HL-60 (cell line): Measurements from ENCODE around the gene BCAS3.

Experiments used
- DNase-seq, 2 experiments: peaks; one replicate each; pipeline ENCODE4 v3.0.0-alpha.2; 2010 to 2020; ENCODE audit warnings: low read depth in 1 of 2, low spot score in 1 of 2
- H3K27ac ChIP-seq: fragments of 250-450 bp; sonication (Bioruptor Pico); replicated peaks from 2 replicates; pipeline ENCODE4 v1.5.1; 2020; ENCODE audit warnings: mild to moderate bottlenecking, moderate library complexity
- H3K27me3 ChIP-seq: fragments of 250-450 bp; sonication (Bioruptor Pico); 2 replicates; pipeline ENCODE4 v1.5.1; 2021; ENCODE audit warnings: mild to moderate bottlenecking, moderate library complexity; ENCODE audit not compliant: insufficient read depth, poor library complexity, severe bottlenecking
- H3K4me3 ChIP-seq: replicated peaks from 2 replicates; pipeline ENCODE4 v1.5.1; 2011; ENCODE audit warnings: mild to moderate bottlenecking, control low read depth, low read length; ENCODE audit not compliant: insufficient read depth
- GABPA ChIP-seq: IDR thresholded peaks from 2 replicates; pipeline ENCODE4 v1.6.1; 2012; ENCODE audit warnings: low read depth
- POLR2AphosphoS5 ChIP-seq: IDR thresholded peaks from 2 replicates; pipeline ENCODE4 v1.6.1; 2012; ENCODE audit warnings: low read depth
- SPI1 ChIP-seq: IDR thresholded peaks from 2 replicates; pipeline ENCODE4 v1.6.1; 2012; ENCODE audit warnings: low read depth, mild to moderate bottlenecking, borderline replicate concordance
- TF ChIP-seq, protein P1 (sequence below): IDR thresholded peaks from 2 replicates; pipeline ENCODE4 v1.6.1; 2012; ENCODE audit warnings: low read depth; ENCODE audit not compliant: insufficient replicate concordance
- TF ChIP-seq, protein P2 (sequence below): IDR thresholded peaks from one replicate; pipeline ENCODE4 v1.5.1; 2011; ENCODE audit warnings: low read length, control low read depth, inconsistent platforms; ENCODE audit not compliant: insufficient read depth

BCAS3 gene

DNA sequence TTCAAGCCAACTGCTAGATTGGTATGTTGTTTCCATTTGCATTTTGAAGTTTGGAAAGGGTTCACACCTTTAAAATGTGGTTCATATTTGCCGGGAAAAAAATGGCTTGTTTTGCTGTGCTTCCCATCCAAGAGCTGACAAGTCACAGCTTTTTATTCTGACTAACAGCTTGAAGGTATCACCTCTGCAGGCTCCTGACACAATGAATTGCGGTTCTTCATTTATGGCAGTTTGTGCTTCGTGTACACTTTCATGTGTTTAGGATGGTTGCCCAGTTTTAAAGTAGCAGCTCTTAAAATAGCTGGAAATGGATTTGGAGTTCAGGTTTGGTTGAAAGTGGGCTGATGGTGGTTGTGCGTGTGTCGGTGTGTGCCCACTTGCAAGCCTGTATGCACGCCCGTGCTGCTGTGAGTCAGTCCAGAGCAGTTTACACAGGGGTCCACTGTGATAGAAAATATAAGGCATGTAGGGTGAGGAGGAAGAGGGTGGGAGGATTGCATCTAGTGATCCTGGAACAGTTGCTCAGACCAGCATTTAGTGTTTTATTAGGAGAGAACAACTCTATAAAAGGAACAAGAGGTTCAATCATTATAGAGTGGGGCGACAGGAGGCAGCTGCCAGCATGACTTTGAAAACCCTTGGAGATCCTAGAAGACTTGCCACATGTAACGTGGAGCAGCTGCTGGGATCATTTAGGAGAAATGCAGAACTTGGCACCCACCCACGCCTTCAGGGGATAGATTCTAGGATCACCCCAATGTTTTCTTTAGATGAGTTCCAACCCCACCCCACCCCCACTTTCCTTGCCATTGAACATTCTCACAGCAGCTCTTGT lies 614.0 kb downstream of the BCAS3 start:
- TF ChIP-seq GABPA, result no peak
- TF ChIP-seq, protein P1, sequence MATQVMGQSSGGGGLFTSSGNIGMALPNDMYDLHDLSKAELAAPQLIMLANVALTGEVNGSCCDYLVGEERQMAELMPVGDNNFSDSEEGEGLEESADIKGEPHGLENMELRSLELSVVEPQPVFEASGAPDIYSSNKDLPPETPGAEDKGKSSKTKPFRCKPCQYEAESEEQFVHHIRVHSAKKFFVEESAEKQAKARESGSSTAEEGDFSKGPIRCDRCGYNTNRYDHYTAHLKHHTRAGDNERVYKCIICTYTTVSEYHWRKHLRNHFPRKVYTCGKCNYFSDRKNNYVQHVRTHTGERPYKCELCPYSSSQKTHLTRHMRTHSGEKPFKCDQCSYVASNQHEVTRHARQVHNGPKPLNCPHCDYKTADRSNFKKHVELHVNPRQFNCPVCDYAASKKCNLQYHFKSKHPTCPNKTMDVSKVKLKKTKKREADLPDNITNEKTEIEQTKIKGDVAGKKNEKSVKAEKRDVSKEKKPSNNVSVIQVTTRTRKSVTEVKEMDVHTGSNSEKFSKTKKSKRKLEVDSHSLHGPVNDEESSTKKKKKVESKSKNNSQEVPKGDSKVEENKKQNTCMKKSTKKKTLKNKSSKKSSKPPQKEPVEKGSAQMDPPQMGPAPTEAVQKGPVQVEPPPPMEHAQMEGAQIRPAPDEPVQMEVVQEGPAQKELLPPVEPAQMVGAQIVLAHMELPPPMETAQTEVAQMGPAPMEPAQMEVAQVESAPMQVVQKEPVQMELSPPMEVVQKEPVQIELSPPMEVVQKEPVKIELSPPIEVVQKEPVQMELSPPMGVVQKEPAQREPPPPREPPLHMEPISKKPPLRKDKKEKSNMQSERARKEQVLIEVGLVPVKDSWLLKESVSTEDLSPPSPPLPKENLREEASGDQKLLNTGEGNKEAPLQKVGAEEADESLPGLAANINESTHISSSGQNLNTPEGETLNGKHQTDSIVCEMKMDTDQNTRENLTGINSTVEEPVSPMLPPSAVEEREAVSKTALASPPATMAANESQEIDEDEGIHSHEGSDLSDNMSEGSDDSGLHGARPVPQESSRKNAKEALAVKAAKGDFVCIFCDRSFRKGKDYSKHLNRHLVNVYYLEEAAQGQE, result no peak
- TF ChIP-seq SPI1, result no peak
- TF ChIP-seq, protein P2, sequence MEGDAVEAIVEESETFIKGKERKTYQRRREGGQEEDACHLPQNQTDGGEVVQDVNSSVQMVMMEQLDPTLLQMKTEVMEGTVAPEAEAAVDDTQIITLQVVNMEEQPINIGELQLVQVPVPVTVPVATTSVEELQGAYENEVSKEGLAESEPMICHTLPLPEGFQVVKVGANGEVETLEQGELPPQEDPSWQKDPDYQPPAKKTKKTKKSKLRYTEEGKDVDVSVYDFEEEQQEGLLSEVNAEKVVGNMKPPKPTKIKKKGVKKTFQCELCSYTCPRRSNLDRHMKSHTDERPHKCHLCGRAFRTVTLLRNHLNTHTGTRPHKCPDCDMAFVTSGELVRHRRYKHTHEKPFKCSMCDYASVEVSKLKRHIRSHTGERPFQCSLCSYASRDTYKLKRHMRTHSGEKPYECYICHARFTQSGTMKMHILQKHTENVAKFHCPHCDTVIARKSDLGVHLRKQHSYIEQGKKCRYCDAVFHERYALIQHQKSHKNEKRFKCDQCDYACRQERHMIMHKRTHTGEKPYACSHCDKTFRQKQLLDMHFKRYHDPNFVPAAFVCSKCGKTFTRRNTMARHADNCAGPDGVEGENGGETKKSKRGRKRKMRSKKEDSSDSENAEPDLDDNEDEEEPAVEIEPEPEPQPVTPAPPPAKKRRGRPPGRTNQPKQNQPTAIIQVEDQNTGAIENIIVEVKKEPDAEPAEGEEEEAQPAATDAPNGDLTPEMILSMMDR, result no peak
- TF ChIP-seq POLR2AphosphoS5, result no peak
- DNase-seq, result no peak
- H3K27me3 ChIP-seq, result no peaks in the 10 kb centered on the region
- H3K4me3 ChIP-seq, result no peak overlapping the region
- no peak overlapping the region for H3K27ac ChIP-seq

DNA sequence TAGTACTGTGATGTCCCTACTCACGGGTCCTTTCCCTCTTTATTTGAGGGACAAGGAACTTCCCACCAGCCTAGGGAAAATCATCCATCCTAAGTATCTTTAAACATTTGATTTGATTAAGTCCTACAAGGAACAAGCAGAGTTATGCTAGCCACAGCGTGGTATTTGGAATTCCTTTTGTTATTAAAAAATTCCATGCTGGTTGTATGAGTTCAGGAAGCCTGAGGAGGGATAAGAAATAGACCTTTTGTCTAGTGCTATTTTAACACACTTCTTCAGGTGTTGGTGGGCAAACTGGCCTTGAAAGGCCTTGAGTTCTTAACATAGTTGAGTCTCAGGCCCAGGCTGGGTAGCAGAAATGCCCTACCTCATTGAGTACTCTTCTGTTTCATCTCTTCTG lies 616.6 kb downstream of the BCAS3 start:
- H3K4me3 ChIP-seq, result no peak overlapping the region
- no peak for DNase-seq
- TF ChIP-seq, protein P2, result no peak
- TF ChIP-seq GABPA (no peak), SPI1 (no peak), POLR2AphosphoS5 (no peak)
- TF ChIP-seq, protein P1, result no peak
- H3K27ac ChIP-seq, result no peak overlapping the region
- no peaks in the 10 kb centered on the region for H3K27me3 ChIP-seq

DNA sequence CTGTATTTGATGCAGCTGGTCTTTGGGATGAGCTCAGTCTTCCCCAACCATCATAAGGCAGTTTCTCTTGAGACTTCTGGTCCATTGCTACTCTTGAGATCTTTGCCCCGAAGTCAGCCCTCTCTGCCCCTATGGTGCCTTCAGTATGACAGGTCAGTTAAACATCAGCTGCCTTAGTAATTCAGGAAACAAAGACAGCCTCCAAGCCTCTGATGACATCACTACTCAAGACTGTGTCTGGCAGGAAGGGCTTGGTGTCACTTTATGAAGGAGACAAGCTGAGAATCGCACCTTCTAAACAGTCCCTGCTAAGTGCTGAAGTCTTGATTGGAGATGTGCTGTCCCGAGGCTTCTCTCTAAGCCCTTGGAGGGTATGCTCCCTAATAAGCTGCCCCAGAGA lies 617.1 kb downstream of the BCAS3 start:
- TF ChIP-seq, protein P1, result no peak
- TF ChIP-seq POLR2AphosphoS5 (no peak), GABPA (no peak)
- TF ChIP-seq, protein P2, result no peak
- H3K27ac ChIP-seq, result no peak overlapping the region

More for the DNA sequence above, 617.1 kb downstream of the BCAS3 start:
- Histone ChIP-seq H3K27me3 (no peaks in the 10 kb centered on the region), H3K4me3 (no peak overlapping the region)
- no peak for DNase-seq
